ENCODE measurements around the gene ALX4.

Gene ALX4

DNA sequence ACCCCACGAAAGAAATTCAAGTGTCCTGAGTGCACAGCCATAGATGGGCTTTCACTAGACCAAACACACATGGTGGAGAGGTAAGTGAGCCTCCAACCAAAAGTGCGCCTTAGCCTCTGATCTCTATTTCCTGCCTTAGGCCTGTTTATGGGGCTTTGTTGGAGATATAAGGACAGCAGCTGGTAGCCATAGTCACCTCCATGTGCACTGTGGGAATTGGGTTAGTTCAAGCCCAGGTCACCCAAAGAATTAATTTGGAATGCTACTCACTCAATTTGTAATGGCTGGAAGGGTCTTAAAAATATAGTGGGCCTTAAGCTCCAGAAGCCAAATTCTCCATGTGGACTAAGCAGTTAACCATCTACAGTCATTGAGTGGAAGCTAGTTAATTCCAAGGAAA is 73.6 kb downstream of the ALX4 start:
- H3K4me1 ChIP-seq (ENCODE audit: control insufficient read depth, insufficient read depth, low read length), result no peaks in the 10 kb centered on the region
- peaks cover 0 to 41% of the 10 kb centered on the region in 2 experiments; a peak in 2 of 3 replicates for H3K36me3 ChIP-seq (ENCODE audit: control insufficient read depth in 2 of 2, insufficient read depth in 1 of 2, low read length in 2 of 2)
- CTCF ChIA-PET, result no interaction called here
- POLR2A ChIA-PET, result no interaction called here
- no peaks in the 10 kb centered on the region for H3K9me3 ChIP-seq (ENCODE audit: control insufficient read depth, insufficient read depth, low read depth, low read length)
- no peak overlapping the region for H3K4me3 ChIP-seq (ENCODE audit: low read depth, low read length)
- no peak overlapping the region for H3K27ac ChIP-seq (ENCODE audit: extremely low read depth, low read depth, low read length)
- TF ChIP-seq ZNF214 (tag by site-specific recombination; IDR thresholded peaks at IDR 0.05; ENCODE audit: borderline replicate concordance) (no peak), ZNF792 (tag by site-specific recombination; IDR thresholded peaks at IDR 0.05) (no peak), ZNF221 (tag by site-specific recombination; IDR thresholded peaks at IDR 0.05; ENCODE audit: borderline replicate concordance) (no peak), ZBTB8A (tag by site-specific recombination; IDR thresholded peaks at IDR 0.05) (no peak), ZNF184 (tag by site-specific recombination; IDR thresholded peaks at IDR 0.05) (no peak), ZSCAN16 (tag by site-specific recombination; IDR thresholded peaks at IDR 0.05) (no peak), ZNF658 (tag by site-specific recombination; IDR thresholded peaks at IDR 0.05) (no peak), ZNF416 (tag by site-specific recombination; IDR thresholded peaks at IDR 0.05) (no peak), ZNF660 (tag by site-specific recombination; IDR thresholded peaks at IDR 0.05) (no peak), ZNF670 (tag by site-specific recombination; IDR thresholded peaks at IDR 0.05; ENCODE audit: low read depth) (no peak), ZNF362 (tag by site-specific recombination; IDR thresholded peaks at IDR 0.05) (no peak), SP2 (tag by site-specific recombination; IDR thresholded peaks at IDR 0.05) (no peak), ZNF302 (tag by site-specific recombination; IDR thresholded peaks at IDR 0.05; ENCODE audit: low read depth) (no peak), ZNF596 (tag by site-specific recombination; IDR thresholded peaks at IDR 0.05) (no peak), ZBTB1 (tag by site-specific recombination; IDR thresholded peaks at IDR 0.05) (no peak), BCL11A (tag by site-specific recombination; IDR thresholded peaks at IDR 0.05; ENCODE audit: low read depth) (no peak), ZNF175 (tag by site-specific recombination; IDR thresholded peaks at IDR 0.05) (no peak), ZNF791 (tag by site-specific recombination; IDR thresholded peaks at IDR 0.05) (no peak)
- TF ChIP-seq, protein P1, sequence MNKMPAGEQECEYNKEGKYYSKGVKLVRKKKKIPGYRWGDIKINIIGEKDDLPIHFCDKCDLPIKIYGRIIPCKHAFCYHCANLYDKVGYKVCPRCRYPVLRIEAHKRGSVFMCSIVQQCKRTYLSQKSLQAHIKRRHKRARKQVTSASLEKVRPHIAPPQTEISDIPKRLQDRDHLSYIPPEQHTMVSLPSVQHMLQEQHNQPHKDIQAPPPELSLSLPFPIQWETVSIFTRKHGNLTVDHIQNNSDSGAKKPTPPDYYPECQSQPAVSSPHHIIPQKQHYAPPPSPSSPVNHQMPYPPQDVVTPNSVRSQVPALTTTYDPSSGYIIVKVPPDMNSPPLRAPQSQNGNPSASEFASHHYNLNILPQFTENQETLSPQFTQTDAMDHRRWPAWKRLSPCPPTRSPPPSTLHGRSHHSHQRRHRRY (tag by site-specific recombination; IDR thresholded peaks at IDR 0.05), result no peak

- no peak overlapping the region for H3K4me3 ChIP-seq (ENCODE audit: low read depth, low read length)
- CTCF ChIA-PET, result no interaction called here
- POLR2A ChIA-PET, result no interaction called here
- no peaks in the 10 kb centered on the region for H3K4me1 ChIP-seq (ENCODE audit: control insufficient read depth, insufficient read depth, low read length)
- no peaks in the 10 kb centered on the region for H3K9me3 ChIP-seq (ENCODE audit: control insufficient read depth, insufficient read depth, low read depth, low read length)
- H3K36me3 ChIP-seq (ENCODE audit: control insufficient read depth in 2 of 2, insufficient read depth in 1 of 2, low read length in 2 of 2), result peaks cover 0 to 37% of the 10 kb centered on the region in 2 experiments; a peak in 2 of 3 replicates
- no peak overlapping the region for H3K27ac ChIP-seq (ENCODE audit: extremely low read depth, low read depth, low read length)
- TF ChIP-seq, protein P2, sequence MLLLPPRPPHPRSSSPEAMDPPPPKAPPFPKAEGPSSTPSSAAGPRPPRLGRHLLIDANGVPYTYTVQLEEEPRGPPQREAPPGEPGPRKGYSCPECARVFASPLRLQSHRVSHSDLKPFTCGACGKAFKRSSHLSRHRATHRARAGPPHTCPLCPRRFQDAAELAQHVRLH (tag by site-specific recombination; IDR thresholded peaks at IDR 0.05), result 0 out of 2 replicates have a peak, but pooled peaks have one; percentile 20
- TF ChIP-seq ZNF596 (tag by site-specific recombination; IDR thresholded peaks at IDR 0.05) (no peak), ZNF473 (tag by site-specific recombination; IDR thresholded peaks at IDR 0.05) (no peak), ZNF747 (tag by site-specific recombination; IDR thresholded peaks at IDR 0.05) (no peak), FEZF1 (tag by site-specific recombination; IDR thresholded peaks at IDR 0.05) (peak; percentile 90), ZNF416 (tag by site-specific recombination; IDR thresholded peaks at IDR 0.05) (no peak), ZNF174 (tag by site-specific recombination; IDR thresholded peaks at IDR 0.05) (no peak), ZNF175 (tag by site-specific recombination; IDR thresholded peaks at IDR 0.05) (no peak), ZNF677 (tag by site-specific recombination; IDR thresholded peaks at IDR 0.05) (no peak), ZEB2 (tag by site-specific recombination; IDR thresholded peaks at IDR 0.05) (no peak), ZNF660 (tag by site-specific recombination; IDR thresholded peaks at IDR 0.05) (no peak), MZF1 (tag by site-specific recombination; IDR thresholded peaks at IDR 0.05; ENCODE audit: borderline replicate concordance) (peak; percentile 38; the same call in 1 of the 2 replicates), ZNF518A (tag by site-specific recombination; conservative IDR thresholded peaks at IDR 0.05; ENCODE audit: low read depth) (no peak), ZNF561 (tag by site-specific recombination; IDR thresholded peaks at IDR 0.05; ENCODE audit: borderline replicate concordance) (peak; percentile 60; the same call in 1 of the 2 replicates), ZNF423 (tag by site-specific recombination; IDR thresholded peaks at IDR 0.05) (peak; percentile 42; the same call in 1 of the 2 replicates), YY2 (tag by site-specific recombination; IDR thresholded peaks at IDR 0.05) (no peak)
Observed at GRCh38 chr11:44235765-44236201, 74.2 kb downstream of the ALX4 start.
